H1 (cell line): ENCODE measurements around the gene ZPBP2. TPM values are rescaled to one million over a fixed set of nuclear protein-coding genes. Genes with fewer than 3 reads are reported as not detected.

Experiments used
- CTCF ChIA-PET: fragments of 300-600 bp; sonication (Branson Sonifier 250); formaldehyde crosslinking; loops from one replicate; lab custom pipeline; 2021; ENCODE audit not compliant: partially characterized antibody; lab: Charles Lee
- POLR2A ChIA-PET: fragments of 300-600 bp; sonication (Branson Sonifier 250); formaldehyde crosslinking; loops from one replicate; lab custom pipeline; 2021; ENCODE audit warnings: inconsistent platforms; ENCODE audit not compliant: partially characterized antibody; lab: Charles Lee
- DNase-seq, 2 experiments: peaks; one replicate each; pipeline versions ENCODE4 v3.0.0 to v3.0.0-alpha.2; 2010 to 2022; ENCODE audit warnings: low spot score in 2 of 2, low read depth in 1 of 2, mixed read lengths in 1 of 2
- FAIRE-seq: peaks from 2 replicates; lab custom pipeline; 2011; peaks lifted over from hg19 to GRCh38; lab: Jason Lieb, UNC
- H2AFZ ChIP-seq: 2 replicates; pipeline ENCODE4 v1.8.1; 2012; ENCODE audit warnings: low read length, inconsistent platforms
- H2AK5ac ChIP-seq: 2 replicates; pipeline ENCODE4 v1.6.1; 2013; ENCODE audit warnings: low read depth, low read length
- H2BK120ac ChIP-seq: replicated peaks from 2 replicates; pipeline ENCODE3; 2013; ENCODE audit warnings: low read depth, low read length, inconsistent platforms
- H2BK12ac ChIP-seq: 2 replicates; pipeline ENCODE4 v1.6.1; 2013; ENCODE audit warnings: low read depth, low read length
- H2BK15ac ChIP-seq: 2 replicates; pipeline ENCODE4 v1.6.1; 2013; ENCODE audit warnings: low read length
- H2BK20ac ChIP-seq: 2 replicates; pipeline ENCODE4 v1.6.1; 2013; ENCODE audit warnings: low read length
- H2BK5ac ChIP-seq: 2 replicates; pipeline ENCODE4 v1.6.1; 2013; ENCODE audit warnings: low read depth, low read length
- H3K14ac ChIP-seq: 2 replicates; pipeline ENCODE4 v1.6.1; 2013; ENCODE audit warnings: inconsistent platforms; ENCODE audit not compliant: insufficient read length
- H3K18ac ChIP-seq: 2 replicates; pipeline ENCODE4 v1.6.1; 2013; ENCODE audit warnings: low read length; ENCODE audit errors: extremely low read depth
- H3K23ac ChIP-seq: 2 replicates; pipeline ENCODE4 v1.6.1; 2013; ENCODE audit warnings: inconsistent platforms; ENCODE audit not compliant: insufficient read length
- H3K23me2 ChIP-seq: 2 replicates; pipeline ENCODE4 v1.6.1; 2013; ENCODE audit warnings: low read depth, low read length
- H3K27ac ChIP-seq: 2 replicates; pipeline ENCODE4 v1.6.1; 2011; ENCODE audit warnings: low read depth, low read length, inconsistent platforms
- H3K27me3 ChIP-seq, 4 experiments: replicated peaks in 1 of 4; 1 replicate in 1 of 4; 2 replicates in 3 of 4; pipeline versions ENCODE4 v1.6.1 to v1.8.1; 2011 to 2013; ENCODE audit warnings: low read length in 3 of 4, mild to moderate bottlenecking in 3 of 4, inconsistent platforms in 2 of 4, mixed read lengths in 2 of 4, moderate library complexity in 1 of 4; ENCODE audit not compliant: control insufficient read depth in 3 of 4, insufficient read depth in 3 of 4; ENCODE audit errors: extremely low read depth in 1 of 4
- H3K36me3 ChIP-seq, 4 experiments: 2 replicates each; pipeline versions ENCODE4 v1.6.1 to v1.8.1; 2011 to 2013; ENCODE audit warnings: mild to moderate bottlenecking in 4 of 4, low read length in 3 of 4, moderate library complexity in 2 of 4, control low read depth in 1 of 4, inconsistent platforms in 1 of 4; ENCODE audit not compliant: insufficient read depth in 4 of 4, control insufficient read depth in 2 of 4
- H3K4ac ChIP-seq: replicated peaks from 2 replicates; pipeline ENCODE3; 2013; ENCODE audit warnings: low read length, low read depth, mixed read lengths, inconsistent platforms; ENCODE audit not compliant: insufficient read length
- H3K4me1 ChIP-seq, 4 experiments: replicated peaks in 1 of 4; 1 replicate in 1 of 4; 2 replicates in 3 of 4; pipeline versions ENCODE4 v1.6.1 to v1.8.1; 2011 to 2013; ENCODE audit warnings: low read length in 3 of 4, inconsistent platforms in 2 of 4, mixed read lengths in 1 of 4; ENCODE audit not compliant: insufficient read depth in 4 of 4, control insufficient read depth in 3 of 4
- H3K4me2 ChIP-seq, 2 experiments: 2 replicates each; pipeline versions ENCODE4 v1.6.1 to v1.8.1; 2011 to 2013; ENCODE audit warnings: low read depth in 2 of 2, low read length in 2 of 2, control low read depth in 1 of 2, inconsistent platforms in 1 of 2, mild to moderate bottlenecking in 1 of 2; ENCODE audit not compliant: insufficient read depth in 1 of 2
- H3K4me3 ChIP-seq, 4 experiments: fragments of 200-600, 300-600 bp in 1 of 4; sonication (generic), shearing (Covaris generic), sonication (Bioruptor Twin) in 1 of 4; 2 replicates each; pipeline versions ENCODE4 v1.5.1 to v1.8.1; 2011 to 2016; ENCODE audit warnings: low read length in 4 of 4, low read depth in 3 of 4, control low read depth in 2 of 4, inconsistent platforms in 2 of 4, mild to moderate bottlenecking in 2 of 4, mixed read lengths in 1 of 4, moderate library complexity in 1 of 4; ENCODE audit not compliant: insufficient read depth in 2 of 4; ENCODE audit errors: extremely low read depth in 1 of 4
- H3K56ac ChIP-seq: replicated peaks from 2 replicates; pipeline ENCODE3; 2013; ENCODE audit warnings: low read depth, mild to moderate bottlenecking, mixed read lengths, low read length, inconsistent platforms; ENCODE audit not compliant: insufficient read length
- H3K79me1 ChIP-seq: 2 replicates; pipeline ENCODE4 v1.6.1; 2013; ENCODE audit warnings: low read depth, low read length, control low read depth
- H3K79me2 ChIP-seq, 2 experiments: 2 replicates each; pipeline versions ENCODE4 v1.6.1 to v1.8.1; 2012 to 2013; ENCODE audit warnings: low read length in 2 of 2, mild to moderate bottlenecking in 2 of 2, inconsistent platforms in 1 of 2; ENCODE audit not compliant: insufficient read depth in 2 of 2, control insufficient read depth in 1 of 2
- H3K9ac ChIP-seq, 4 experiments: replicated peaks in 1 of 4; 1 replicate in 1 of 4; 2 replicates in 3 of 4; pipeline versions ENCODE4 v1.6.1 to v1.8.1; 2011 to 2013; ENCODE audit warnings: low read depth in 3 of 4, low read length in 3 of 4, control low read depth in 2 of 4, mild to moderate bottlenecking in 2 of 4, moderate library complexity in 2 of 4, inconsistent platforms in 1 of 4; ENCODE audit errors: extremely low read depth in 1 of 4
- H3K9me3 ChIP-seq, 2 experiments: 2 replicates each; pipeline versions ENCODE4 v1.6.1 to v1.8.1; 2012 to 2013; ENCODE audit warnings: mild to moderate bottlenecking in 2 of 2, moderate library complexity in 2 of 2, control low read depth in 1 of 2, inconsistent platforms in 1 of 2, low read depth in 1 of 2, low read length in 1 of 2, mixed read lengths in 1 of 2; ENCODE audit not compliant: insufficient read depth in 2 of 2
- H4K20me1 ChIP-seq, 2 experiments: replicated peaks in 1 of 2; 2 replicates each; pipeline versions ENCODE3 to v1.8.1; 2011 to 2013; ENCODE audit warnings: inconsistent platforms in 2 of 2, low read length in 2 of 2, mild to moderate bottlenecking in 1 of 2; ENCODE audit not compliant: insufficient read depth in 2 of 2, control insufficient read depth in 1 of 2
- H4K5ac ChIP-seq: 2 replicates; pipeline ENCODE4 v1.6.1; 2013; ENCODE audit warnings: low read length, low read depth, mixed read lengths, inconsistent platforms; ENCODE audit not compliant: insufficient read length
- H4K8ac ChIP-seq: 2 replicates; pipeline ENCODE4 v1.8.0; 2013; ENCODE audit warnings: mild to moderate bottlenecking, moderate library complexity, low read length, inconsistent platforms; ENCODE audit not compliant: insufficient read depth; ENCODE audit errors: extremely low read depth
- H4K91ac ChIP-seq: replicated peaks from 2 replicates; pipeline ENCODE3; 2013; ENCODE audit warnings: low read length, mixed read lengths, inconsistent platforms; ENCODE audit not compliant: insufficient read length
- HDAC6 ChIP-seq: IDR thresholded peaks from one replicate; pipeline ENCODE4 v1.7.1; 2012; ENCODE audit warnings: low read depth, mild to moderate bottlenecking, inconsistent platforms, low read length, moderate library complexity
- WGBS, 2 experiments: shearing (Covaris generic) in 1 of 2; methylation state at CpG; one replicate each; pipeline versions ENCODE4 v1.1.6 to v1.1.7; 2013 to 2015; ENCODE audit warnings: low lambda C conversion rate in 2 of 2, mixed read lengths in 2 of 2, inconsistent platforms in 1 of 2, low coverage in 1 of 2, missing lambda C conversion rate in 1 of 2; ENCODE audit not compliant: insufficient replicate concordance in 2 of 2, insufficient coverage in 1 of 2, insufficient read length in 1 of 2; ENCODE audit errors: extremely low coverage in 1 of 2, missing lambda C conversion rate in 1 of 2; 5-methylcytosine and 5-hydroxymethylcytosine counted together
- polyA plus RNA-seq, 7 experiments: library from polyadenylated mRNA; depleted of rRNA in 3 of 7; stranded (reverse) in 5 of 7; unstranded in 2 of 7; fragments of >200 nt in 5 of 7; fragments of 200-250 nt in 2 of 7; gene quantifications; 1 replicate in 5 of 7; 2 replicates in 1 of 7; 4 replicates in 1 of 7; pipeline versions ENCODE4 v1.2.1 to v1.2.3, GENCODE V29; 2011 to 2013; ENCODE audit warnings: missing spikeins in 2 of 7, mixed read lengths in 2 of 7
- total RNA-seq: library from RNA; stranded (reverse); fragmentation: NEBNext Ultra II Directional; extraction: Animal tissue kit (Norgen Biotek cat#: 25700); gene quantifications from 2 replicates; pipeline ENCODE4 v1.2.1, GENCODE V29; 2021

Gene ZPBP2
- total and polyA plus RNA-seq, 2 of the 8 experiments (the other 6 are each of a cell fraction or from before 2014, with no cell fraction given), result not detected

DNA sequence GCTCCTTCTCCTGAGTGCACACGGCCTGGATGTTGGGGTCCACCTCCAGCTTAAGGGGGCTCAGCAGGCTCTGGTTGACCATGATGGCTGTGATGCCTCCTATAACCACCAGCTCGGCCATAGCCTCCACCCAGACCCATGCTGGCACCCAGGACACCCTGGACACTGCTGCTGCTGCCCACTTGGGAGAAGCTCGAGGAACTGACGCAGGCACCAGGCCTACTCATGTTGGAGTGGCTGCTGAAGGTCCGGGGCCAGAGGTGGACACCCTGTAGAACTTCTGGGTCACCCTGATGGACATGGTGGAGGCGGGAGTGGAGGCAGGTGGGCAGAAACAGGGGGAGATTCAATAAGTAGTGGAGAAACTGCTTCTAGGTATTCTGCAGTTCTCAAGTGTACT is 31.9 kb upstream of the ZPBP2 start:
- Histone ChIP-seq H3K4me3 (no peak overlapping the region), H2AK5ac (no peak overlapping the region), H2BK5ac (no peak overlapping the region), H3K27me3 (no peaks in the 10 kb centered on the region), H4K20me1 (no peaks in the 10 kb centered on the region), H3K23me2 (no peaks in the 10 kb centered on the region), H3K23ac (no peak overlapping the region), H2AFZ (no peak overlapping the region), H3K9me3 (peaks cover 0 to 4% of the 10 kb centered on the region in 2 experiments; a peak in 1 of 4 replicates), H3K79me2 (no peaks in the 10 kb centered on the region), H3K79me1 (no peaks in the 10 kb centered on the region), H3K4me1 (no peaks in the 10 kb centered on the region), H3K18ac (no peak overlapping the region), H2BK120ac (no peak overlapping the region), H3K36me3 (no peaks in the 10 kb centered on the region), H4K91ac (no peak overlapping the region), H3K9ac (no peak overlapping the region), H3K4ac (no peak overlapping the region), H2BK15ac (no peak overlapping the region), H2BK20ac (no peak overlapping the region), H3K27ac (no peak overlapping the region), H4K8ac (no peak overlapping the region), H3K14ac (no peak overlapping the region), H2BK12ac (no peak overlapping the region), H4K5ac (no peak overlapping the region), H3K56ac (no peak overlapping the region), H3K4me2 (no peak overlapping the region)
- WGBS, 2 experiments, result 91% methylated on average over 6 of the region's 6 CpGs; no CpG with 5 or more reads in 1 of the 2 experiments
- no peak for TF ChIP-seq HDAC6
- DNase-seq (no peak), FAIRE-seq (no peak)
- ChIA-PET CTCF (interaction anchor here (0.7 to 1.6 kb wide), 9 partner anchors 11 to 260 kb away, joined by 3 to 6 read pairs (median 5); no protein-coding TSS in a partner anchor), POLR2A (no interaction called here)
